Endothelial cell (in vitro differentiated cells): ENCODE data around the gene NRSN2. TPM values are rescaled to one million over a fixed set of nuclear protein-coding genes. Genes with fewer than 3 reads are reported as not detected.
A peak's percentile ranks its signal among the peaks of the same experiment; 100 is the strongest.
"Not testable (repeated sequence)": the region's sequence is repeated elsewhere in the genome, so short reads cannot be mapped to it uniquely, and the experiment has no call there.

Source experiments
- DNase-seq: peaks from one replicate; pipeline ENCODE4 v3.0.0; 2021; ENCODE audit warnings: low spot score
- H3K27ac Mint-ChIP-seq: one replicate; pipeline ENCODE4 v1.8.0; 2021; ENCODE audit warnings: mixed read lengths, inconsistent platforms; ENCODE audit not compliant: unreplicated experiment
- H3K27me3 Mint-ChIP-seq: one replicate; pipeline ENCODE4 v1.8.0; 2021; ENCODE audit warnings: mild to moderate bottlenecking, moderate library complexity, mixed read lengths, inconsistent platforms; ENCODE audit not compliant: unreplicated experiment
- H3K36me3 Mint-ChIP-seq: one replicate; pipeline ENCODE4 v1.8.0; 2021; ENCODE audit warnings: mild to moderate bottlenecking, low read depth, mixed read lengths, inconsistent platforms; ENCODE audit not compliant: unreplicated experiment
- H3K4me1 Mint-ChIP-seq: one replicate; pipeline ENCODE4 v1.8.0; 2021; ENCODE audit warnings: mild to moderate bottlenecking, mixed read lengths, inconsistent platforms; ENCODE audit not compliant: unreplicated experiment
- H3K4me3 Mint-ChIP-seq: one replicate; pipeline ENCODE4 v1.8.0; 2021; ENCODE audit warnings: mild to moderate bottlenecking, mixed read lengths, inconsistent platforms; ENCODE audit not compliant: unreplicated experiment
- H3K9me3 Mint-ChIP-seq: one replicate; pipeline ENCODE4 v1.8.0; 2021; ENCODE audit warnings: mixed read lengths, inconsistent platforms; ENCODE audit not compliant: unreplicated experiment
- CTCF ChIP-seq: fragments of 200-600 bp; sonication (generic); IDR thresholded peaks from one replicate; pipeline ENCODE4 v1.5.0; 2021; ENCODE audit warnings: antibody characterized with exemption; ENCODE audit not compliant: unreplicated experiment
- total RNA-seq: library from RNA; stranded (reverse); fragmentation: NEBNext Ultra II Directional; extraction: Animal tissue kit (Norgen Biotek cat#: 25700); gene quantifications from one replicate; pipeline ENCODE4 v1.2.1, GENCODE V29; 2021; ENCODE audit not compliant: unreplicated experiment

NRSN2 gene
- total RNA-seq, 1 donor from 2014 or later: 43.2 TPM

GRCh38 chr20:330233-331149 lies 16.4 kb upstream of the NRSN2 start:
- Mint-ChIP-seq H3K27me3 (peaks cover 2% of the 10 kb centered on the region), H3K36me3 (peaks cover 13% of the 10 kb centered on the region), H3K4me3 (peak overlapping the region; percentile 56), H3K9me3 (no peaks in the 10 kb centered on the region), H3K4me1 (peaks cover 29% of the 10 kb centered on the region), H3K27ac (no peak overlapping the region)
- peak; percentile 53 for DNase-seq
- TF ChIP-seq CTCF: peak; percentile 81

DNA sequence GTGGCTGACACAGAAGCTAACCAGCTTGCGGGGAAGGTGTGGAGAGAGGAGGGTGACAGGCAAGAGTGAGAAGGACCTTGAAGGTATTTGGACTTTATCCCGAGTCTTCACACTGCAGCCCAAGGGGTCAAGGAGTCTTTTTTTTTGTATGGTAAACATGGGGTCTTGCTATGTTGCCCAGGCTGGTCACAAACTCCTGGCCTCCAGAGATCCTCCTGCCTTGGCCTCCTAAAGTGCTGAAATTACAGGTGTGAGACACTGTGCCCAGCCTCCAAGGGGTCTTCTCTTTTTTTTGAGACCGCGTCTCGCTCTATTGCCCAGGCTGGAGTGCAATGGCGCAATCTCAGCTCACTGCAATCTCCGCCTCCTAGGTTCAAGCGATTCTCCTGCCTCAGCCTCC lies 12.3 kb upstream of the NRSN2 start:
- Mint-ChIP-seq H3K27me3 (peaks cover 2% of the 10 kb centered on the region), H3K4me3 (no peak overlapping the region), H3K27ac (peak overlapping the region; percentile 10), H3K36me3 (no peaks in the 10 kb centered on the region), H3K9me3 (no peaks in the 10 kb centered on the region), H3K4me1 (peaks cover 10% of the 10 kb centered on the region)
- DNase-seq: no peak
- TF ChIP-seq CTCF: no peak

- not testable (repeated sequence) for DNase-seq, H3K4me3 Mint-ChIP-seq, H3K36me3 Mint-ChIP-seq, H3K27me3 Mint-ChIP-seq, H3K27ac Mint-ChIP-seq, H3K4me1 Mint-ChIP-seq, H3K9me3 Mint-ChIP-seq
These were observed 10.9 kb upstream of the NRSN2 start for GRCh38 chr20:336040-336439.

DNA sequence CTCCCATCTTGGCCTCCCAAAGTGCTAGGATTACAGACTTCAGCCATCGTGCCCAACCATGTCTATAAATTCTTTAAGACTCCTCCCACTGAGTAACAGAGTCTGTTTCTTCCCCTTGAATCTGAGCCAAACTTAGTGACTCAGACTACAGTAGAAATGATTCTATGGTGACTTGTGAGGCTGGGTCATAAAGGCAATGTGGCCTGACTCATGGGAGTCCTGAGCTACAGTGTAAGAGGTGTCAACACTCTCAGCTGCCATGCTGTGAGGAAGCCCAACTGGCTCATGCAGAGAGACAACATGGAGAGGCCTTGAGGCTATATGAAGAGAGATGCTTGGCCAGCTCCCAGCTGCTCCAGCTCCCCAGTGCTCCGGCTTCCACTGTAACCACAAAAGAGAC lies 5.2 kb upstream of the NRSN2 start:
- Mint-ChIP-seq H3K27me3 (peaks cover 10% of the 10 kb centered on the region), H3K9me3 (no peaks in the 10 kb centered on the region), H3K4me3 (no peak overlapping the region), H3K36me3 (peaks cover 5% of the 10 kb centered on the region), H3K4me1 (peaks cover 3% of the 10 kb centered on the region), H3K27ac (no peak overlapping the region)
- DNase-seq: no peak
- no peak for TF ChIP-seq CTCF

- Mint-ChIP-seq H3K4me3 (no peak overlapping the region), H3K9me3 (no peaks in the 10 kb centered on the region), H3K36me3 (peaks cover 5% of the 10 kb centered on the region), H3K27ac (no peak overlapping the region), H3K27me3 (peaks cover 11% of the 10 kb centered on the region), H3K4me1 (peaks cover 3% of the 10 kb centered on the region)
- no peak for DNase-seq
- TF ChIP-seq CTCF: no peak
These were observed 3.8 kb upstream of the NRSN2 start for GRCh38 chr20:343107-343506.
